Endodermal cell (in vitro differentiated cells): ENCODE results near the gene NPC1L1. TPM values are rescaled to one million over a fixed set of nuclear protein-coding genes. Genes with fewer than 3 reads are reported as not detected.

ENCODE experiments used
- DNase-seq: peaks from one replicate; pipeline ENCODE4 v3.0.0-alpha.2; 2017
- H3K27ac ChIP-seq: 2 replicates; pipeline ENCODE4 v1.5.1; 2013; ENCODE audit warnings: mild to moderate bottlenecking, low read depth, low read length, moderate library complexity
- H3K27me3 ChIP-seq: 2 replicates; pipeline ENCODE4 v1.6.1; 2013; ENCODE audit warnings: mild to moderate bottlenecking, low read length, moderate library complexity; ENCODE audit not compliant: insufficient read depth, control insufficient read depth, poor library complexity, severe bottlenecking
- H3K36me3 ChIP-seq: 2 replicates; pipeline ENCODE4 v1.7.0; 2013; ENCODE audit warnings: mild to moderate bottlenecking, low read length, moderate library complexity; ENCODE audit not compliant: control insufficient read depth, insufficient read depth
- H3K4me1 ChIP-seq: one replicate; pipeline ENCODE4 v1.7.0; 2013; ENCODE audit warnings: low read length; ENCODE audit not compliant: control insufficient read depth, insufficient read depth
- H3K4me3 ChIP-seq: 2 replicates; pipeline ENCODE4 v1.5.1; 2013; ENCODE audit warnings: mild to moderate bottlenecking, low read length, moderate library complexity
- H3K9ac ChIP-seq: 2 replicates; pipeline ENCODE4 v1.6.1; 2013; ENCODE audit warnings: mild to moderate bottlenecking, low read length, moderate library complexity; ENCODE audit not compliant: poor library complexity, severe bottlenecking; ENCODE audit errors: extremely low read depth
- H3K9me3 ChIP-seq: 2 replicates; pipeline ENCODE4 v1.6.1; 2013; ENCODE audit warnings: mild to moderate bottlenecking, low read length, moderate library complexity; ENCODE audit not compliant: control insufficient read depth
- H3K27ac Mint-ChIP-seq: 2 replicates; pipeline ENCODE4 v1.8.0; 2020; ENCODE audit warnings: mixed read lengths
- H3K27me3 Mint-ChIP-seq: 2 replicates; pipeline ENCODE4 v1.8.0; 2021; ENCODE audit warnings: mild to moderate bottlenecking, mixed read lengths; ENCODE audit not compliant: insufficient read depth
- H3K36me3 Mint-ChIP-seq: 2 replicates; pipeline ENCODE4 v1.8.0; 2020; ENCODE audit warnings: low read depth, mixed read lengths
- H3K4me1 Mint-ChIP-seq: 2 replicates; pipeline ENCODE4 v1.8.0; 2020; ENCODE audit warnings: mixed read lengths
- H3K4me3 Mint-ChIP-seq: 2 replicates; pipeline ENCODE4 v1.8.0; 2020; ENCODE audit warnings: mild to moderate bottlenecking, moderate library complexity, mixed read lengths
- H3K9me3 Mint-ChIP-seq: 2 replicates; pipeline ENCODE4 v1.8.0; 2020; ENCODE audit warnings: mild to moderate bottlenecking, mixed read lengths
- WGBS, 2 experiments: methylation state at CpG; one replicate each; pipeline versions ENCODE4 v1.1.5 to v1.1.7; 2013; ENCODE audit warnings: missing lambda C conversion rate in 2 of 2, mixed read lengths in 1 of 2; ENCODE audit not compliant: insufficient coverage in 1 of 2, insufficient read length in 1 of 2; 5-methylcytosine and 5-hydroxymethylcytosine counted together
- total RNA-seq, 2 donors: library from RNA; stranded (reverse); fragmentation: NEBNext Ultra II Directional in 1 of 2; extraction: Animal tissue kit (Norgen Biotek cat#: 25700) in 1 of 2; gene quantifications; 2 replicates in 1 of 2; 3 replicates in 1 of 2; pipeline ENCODE4 v1.2.1, GENCODE V29; 2021
- TF ChIP-seq, protein P1 (sequence below): fragments of 200-600 bp; sonication (generic); conservative IDR thresholded peaks from 2 replicates; pipeline ENCODE4 v1.5.0; 2021; ENCODE audit warnings: antibody characterized with exemption, mild to moderate bottlenecking

Gene NPC1L1
- total RNA-seq, 2 donors from 2014 or later, result 2.7 to 3.1 TPM

DNA sequence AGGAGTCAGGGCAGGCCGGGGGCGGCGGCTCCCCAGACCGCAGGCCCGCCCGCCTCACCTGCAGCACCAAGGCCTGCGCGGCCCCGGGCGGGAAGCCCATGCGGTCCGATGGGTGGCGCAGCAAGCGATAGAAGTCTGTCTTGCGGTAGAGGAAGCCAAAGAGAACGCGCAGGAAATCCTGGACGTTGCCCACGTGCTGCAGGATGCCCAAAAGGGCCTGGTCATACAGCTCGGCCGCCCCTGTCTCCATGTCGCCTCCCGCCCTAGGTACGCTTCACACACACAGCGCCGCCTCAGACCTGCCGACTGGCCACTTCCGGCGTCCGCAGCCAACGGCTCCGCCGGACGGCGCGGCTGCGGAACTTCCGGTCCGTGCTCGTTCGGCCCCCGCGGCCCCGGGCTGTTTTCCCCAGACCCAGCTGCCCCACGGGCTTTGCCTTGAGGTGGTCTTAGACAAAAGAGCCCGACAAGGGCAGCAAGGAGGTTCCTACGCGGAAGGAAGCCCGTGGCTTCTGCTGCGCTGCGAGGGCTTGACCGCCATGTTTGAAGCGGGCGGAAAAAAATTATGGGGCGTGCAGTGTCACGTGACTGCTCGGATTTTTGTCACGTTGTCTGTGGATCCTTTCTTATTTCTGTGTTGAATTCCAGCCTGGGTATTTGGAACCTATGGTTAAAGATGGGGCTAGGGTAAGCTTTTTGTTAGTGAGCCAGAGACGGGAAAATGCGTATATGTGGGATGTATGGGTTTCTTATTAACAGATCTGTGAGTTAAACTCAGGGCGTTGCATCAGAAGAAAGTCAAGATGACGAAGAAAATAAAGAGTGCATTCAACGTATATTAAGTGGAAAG is 50.6 kb downstream of the NPC1L1 start, which contains the start of gene NUDCD3:
NUDCD3 (minus strand) TSS at position 308 of the 850 bp plus-strand sequence; CDS start at position 250, 58 bp downstream.
- Histone ChIP-seq H3K9ac (peak within 1 kb of the TSS; percentile 92), H3K27ac (peak within 1 kb of the TSS; percentile 97), H3K36me3 (no peaks in the 10 kb centered on the region), H3K27me3 (no peaks in the 10 kb centered on the region), H3K4me1 (peaks cover 7% of the 10 kb centered on the region), H3K4me3 (peak within 1 kb of the TSS; percentile 99), H3K9me3 (no peaks in the 10 kb centered on the region)
- peak within 1 kb of the TSS; percentile 97 for H3K27ac Mint-ChIP-seq
- peaks cover 3% of the 10 kb centered on the region for H3K36me3 Mint-ChIP-seq
- DNase-seq, result peak; percentile 93
- H3K9me3 Mint-ChIP-seq, result no peaks in the 10 kb centered on the region
- TF ChIP-seq, protein P1, sequence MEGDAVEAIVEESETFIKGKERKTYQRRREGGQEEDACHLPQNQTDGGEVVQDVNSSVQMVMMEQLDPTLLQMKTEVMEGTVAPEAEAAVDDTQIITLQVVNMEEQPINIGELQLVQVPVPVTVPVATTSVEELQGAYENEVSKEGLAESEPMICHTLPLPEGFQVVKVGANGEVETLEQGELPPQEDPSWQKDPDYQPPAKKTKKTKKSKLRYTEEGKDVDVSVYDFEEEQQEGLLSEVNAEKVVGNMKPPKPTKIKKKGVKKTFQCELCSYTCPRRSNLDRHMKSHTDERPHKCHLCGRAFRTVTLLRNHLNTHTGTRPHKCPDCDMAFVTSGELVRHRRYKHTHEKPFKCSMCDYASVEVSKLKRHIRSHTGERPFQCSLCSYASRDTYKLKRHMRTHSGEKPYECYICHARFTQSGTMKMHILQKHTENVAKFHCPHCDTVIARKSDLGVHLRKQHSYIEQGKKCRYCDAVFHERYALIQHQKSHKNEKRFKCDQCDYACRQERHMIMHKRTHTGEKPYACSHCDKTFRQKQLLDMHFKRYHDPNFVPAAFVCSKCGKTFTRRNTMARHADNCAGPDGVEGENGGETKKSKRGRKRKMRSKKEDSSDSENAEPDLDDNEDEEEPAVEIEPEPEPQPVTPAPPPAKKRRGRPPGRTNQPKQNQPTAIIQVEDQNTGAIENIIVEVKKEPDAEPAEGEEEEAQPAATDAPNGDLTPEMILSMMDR, result peak; percentile 31
- peaks cover 3% of the 10 kb centered on the region for H3K27me3 Mint-ChIP-seq
- H3K4me3 Mint-ChIP-seq, result peak within 1 kb of the TSS; percentile 87
- H3K4me1 Mint-ChIP-seq, result peaks cover 26% of the 10 kb centered on the region
- 1% methylated on average over 25 to 63 of the region's 63 CpGs for WGBS, 2 experiments

DNA sequence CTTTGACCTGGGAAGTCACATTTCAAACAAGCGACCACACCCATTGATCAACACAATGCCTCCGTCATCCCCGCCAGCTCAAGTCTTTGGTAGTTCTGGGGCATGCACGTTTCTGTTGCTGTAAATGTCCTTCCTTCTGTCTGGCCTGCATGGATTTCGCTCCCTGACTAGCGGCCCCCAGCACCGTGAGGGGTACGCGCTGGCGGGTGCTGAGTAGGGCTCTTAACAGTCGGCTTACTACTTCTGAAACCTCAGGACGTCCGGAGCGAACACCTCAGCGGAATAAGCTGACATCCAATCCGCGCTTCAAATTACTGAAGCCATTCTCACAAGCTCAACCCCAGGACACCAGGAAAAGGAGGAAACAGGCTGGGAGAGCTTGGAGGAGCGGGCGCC is 51.2 kb downstream of the NPC1L1 start:
- H3K36me3 Mint-ChIP-seq, result peaks cover 7% of the 10 kb centered on the region
- DNase-seq, result no peak
- H3K9me3 ChIP-seq, result no peaks in the 10 kb centered on the region
- WGBS, 2 experiments, result 0% methylated on average over 5 to 19 of the region's 19 CpGs
- no peaks in the 10 kb centered on the region for H3K27me3 Mint-ChIP-seq
- TF ChIP-seq, protein P1, result no peak
- H3K4me1 ChIP-seq, result peaks cover 7% of the 10 kb centered on the region
- H3K4me3 Mint-ChIP-seq, result peak overlapping the region; percentile 87
- peaks cover 26% of the 10 kb centered on the region for H3K4me1 Mint-ChIP-seq
- peaks cover 3% of the 10 kb centered on the region for H3K36me3 ChIP-seq
- peak overlapping the region; percentile 99 for H3K4me3 ChIP-seq
- H3K27ac ChIP-seq, result peak overlapping the region; percentile 97
- peak overlapping the region; percentile 92 for H3K9ac ChIP-seq
- H3K27me3 ChIP-seq, result no peaks in the 10 kb centered on the region
- peak overlapping the region; percentile 90 for H3K27ac Mint-ChIP-seq
- no peaks in the 10 kb centered on the region for H3K9me3 Mint-ChIP-seq

DNA sequence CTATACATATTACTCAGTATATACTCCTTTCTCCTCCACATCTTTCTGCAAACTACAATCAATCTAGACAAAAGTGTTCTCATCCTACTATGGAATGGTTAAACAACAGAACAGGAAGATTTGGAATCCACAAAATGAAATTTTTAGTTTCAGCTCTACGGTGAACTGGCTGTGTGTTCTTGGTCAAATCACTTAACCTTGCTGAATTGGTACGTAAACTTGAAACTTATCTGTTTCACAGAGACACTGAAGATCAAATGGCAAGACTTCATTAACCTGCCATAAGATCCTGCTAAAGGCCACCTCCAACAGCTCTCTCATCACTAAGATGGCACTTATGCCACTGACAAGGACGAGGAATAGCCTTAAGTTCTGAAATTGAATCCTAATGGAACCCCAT is 52.2 kb downstream of the NPC1L1 start:
- peaks cover 30% of the 10 kb centered on the region for H3K4me1 Mint-ChIP-seq
- Histone ChIP-seq H3K27ac (no peak overlapping the region), H3K9me3 (peaks cover 4% of the 10 kb centered on the region), H3K4me3 (peak overlapping the region; percentile 99), H3K4me1 (peaks cover 7% of the 10 kb centered on the region), H3K27me3 (no peaks in the 10 kb centered on the region), H3K36me3 (peaks cover 13% of the 10 kb centered on the region), H3K9ac (no peak overlapping the region)
- WGBS, 2 experiments, result 92 to 93% methylated on average over 3 of the region's 3 CpGs
- peak overlapping the region; percentile 87 for H3K4me3 Mint-ChIP-seq
- TF ChIP-seq, protein P1, result no peak
- peaks cover 15% of the 10 kb centered on the region for H3K36me3 Mint-ChIP-seq
- no peaks in the 10 kb centered on the region for H3K9me3 Mint-ChIP-seq
- no peak for DNase-seq
- H3K27ac Mint-ChIP-seq, result no peak overlapping the region
- no peaks in the 10 kb centered on the region for H3K27me3 Mint-ChIP-seq
